ENCODE measurements around the gene CPT2.
"Not testable (repeated sequence)": the region's sequence is repeated elsewhere in the genome, so short reads cannot be mapped to it uniquely, and the experiment has no call there.

GRCh38 chr1:53206083-53206685, 9.6 kb downstream of the CPT2 start:
- TF ChIP-seq, protein P1, sequence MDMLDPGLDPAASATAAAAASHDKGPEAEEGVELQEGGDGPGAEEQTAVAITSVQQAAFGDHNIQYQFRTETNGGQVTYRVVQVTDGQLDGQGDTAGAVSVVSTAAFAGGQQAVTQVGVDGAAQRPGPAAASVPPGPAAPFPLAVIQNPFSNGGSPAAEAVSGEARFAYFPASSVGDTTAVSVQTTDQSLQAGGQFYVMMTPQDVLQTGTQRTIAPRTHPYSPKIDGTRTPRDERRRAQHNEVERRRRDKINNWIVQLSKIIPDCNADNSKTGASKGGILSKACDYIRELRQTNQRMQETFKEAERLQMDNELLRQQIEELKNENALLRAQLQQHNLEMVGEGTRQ (IDR thresholded peaks at IDR 0.05; ENCODE audit: low read depth, low read length): not testable (repeated sequence)
- not testable (repeated sequence) for TF ChIP-seq RAD21 (IDR thresholded peaks at IDR 0.05; ENCODE audit: low read length); CTCF (conservative IDR thresholded peaks at IDR 0.05; ENCODE audit: low read depth, low read length); CEBPB (IDR thresholded peaks at IDR 0.05; ENCODE audit: low read depth, low read length); POLR2A (IDR thresholded peaks at IDR 0.05; ENCODE audit: low read depth, low read length); RCOR1 (IDR thresholded peaks at IDR 0.05; ENCODE audit: insufficient replicate concordance, low read length); BHLHE40 (IDR thresholded peaks at IDR 0.05; ENCODE audit: low read depth, low read length)
